K562 (cell line): ENCODE measurements around the gene HK1. TPM values are rescaled to one million over a fixed set of nuclear protein-coding genes. Genes with fewer than 3 reads are reported as not detected.

Experiments
- ATAC-seq: fragments of 200-7000 bp; cut with Tn5 transposase; 3 replicates; pipeline ENCODE4 v1.9.1; 2020; ENCODE audit warnings: moderate library complexity
- BruUV-seq: library from RNA; stranded (reverse); fragments of 400-500 nt; replicated peaks from 2 replicates; lab custom pipeline; 2021; lab: Mats Ljungman, UMichigan
- CTCF ChIA-PET: fragments of 300-600 bp; formaldehyde crosslinking; extraction: SDS; loops from one replicate; lab custom pipeline; 2021; ENCODE audit warnings: low intra/inter-chr PET ratio; lab: Yijun Ruan, JAX
- POLR2A ChIA-PET: fragments of 300-600, 350-650 bp; sonication (Branson Sonifier 250); formaldehyde crosslinking; extraction: SDS; loops from one replicate; lab custom pipeline; 2021; ENCODE audit warnings: antibody characterized with exemption, inconsistent platforms; lab: Yijun Ruan, JAX
- DNase-seq, 4 experiments: peaks; one replicate each; pipeline versions ENCODE4 v3.0.0 to v3.0.0-alpha.2; 2011 to 2018; ENCODE audit warnings: low spot score in 3 of 4, mixed read lengths in 3 of 4; ENCODE audit errors: extremely low read depth in 1 of 4
- FAIRE-seq: peaks from 2 replicates; lab custom pipeline; 2011; peaks lifted over from hg19 to GRCh38; lab: Jason Lieb, UNC
- H2AFZ ChIP-seq: 2 replicates; pipeline ENCODE4 v1.6.0; 2011; ENCODE audit warnings: low read depth, low read length, control low read depth, inconsistent platforms
- H3K27ac ChIP-seq: fragments of 200-600 bp; 3 replicates; pipeline ENCODE4 v1.8.0; 2011; ENCODE audit warnings: low read depth, mild to moderate bottlenecking, control low read depth, inconsistent platforms, low read length, moderate library complexity, mixed read lengths; ENCODE audit errors: extremely low read depth
- H3K27me3 ChIP-seq, 2 experiments: fragments of 300-600 bp in 1 of 2; 2 replicates in 1 of 2; 3 replicates in 1 of 2; pipeline versions ENCODE4 v1.6.0 to v1.8.0; 2011; ENCODE audit warnings: inconsistent platforms in 2 of 2, low read length in 2 of 2, mild to moderate bottlenecking in 1 of 2, mixed read lengths in 1 of 2, moderate library complexity in 1 of 2; ENCODE audit not compliant: control insufficient read depth in 2 of 2, insufficient read depth in 2 of 2
- H3K36me3 ChIP-seq: fragments of 300-600 bp; 3 replicates; pipeline ENCODE4 v1.8.0; 2011; ENCODE audit warnings: mild to moderate bottlenecking, low read length, inconsistent platforms; ENCODE audit not compliant: control insufficient read depth, insufficient read depth
- H3K4me1 ChIP-seq, 2 experiments: fragments of 200-600 bp in 1 of 2; replicated peaks in 1 of 2; 2 replicates in 1 of 2; 3 replicates in 1 of 2; pipeline versions ENCODE4 v1.5.1 to v1.8.0; 2011; ENCODE audit warnings: inconsistent platforms in 2 of 2, low read length in 2 of 2, mild to moderate bottlenecking in 1 of 2, mixed read lengths in 1 of 2, moderate library complexity in 1 of 2; ENCODE audit not compliant: control insufficient read depth in 2 of 2, insufficient read depth in 2 of 2
- H3K4me2 ChIP-seq: 2 replicates; pipeline ENCODE4 v1.6.1; 2011; ENCODE audit warnings: low read length, control low read depth, inconsistent platforms, mixed read lengths; ENCODE audit not compliant: insufficient read depth
- H3K4me3 ChIP-seq: fragments of 200-600 bp; sonication (generic), shearing (Covaris generic); 2 replicates; pipeline ENCODE4 v1.5.1; 2016; ENCODE audit warnings: control low read depth, inconsistent platforms
- H3K79me2 ChIP-seq: fragments of 200-600 bp; 3 replicates; pipeline ENCODE4 v1.8.0; 2011; ENCODE audit warnings: low read length, inconsistent platforms; ENCODE audit not compliant: control insufficient read depth, insufficient read depth
- H3K9ac ChIP-seq, 2 experiments: 2 replicates each; pipeline versions ENCODE4 v1.6.0 to v1.6.1; 2011; ENCODE audit warnings: low read depth in 2 of 2, low read length in 2 of 2, control low read depth in 1 of 2, inconsistent platforms in 1 of 2, mild to moderate bottlenecking in 1 of 2, mixed read lengths in 1 of 2; ENCODE audit not compliant: insufficient read depth in 1 of 2
- H3K9me1 ChIP-seq: one replicate; pipeline ENCODE4 v1.6.0; 2011; ENCODE audit warnings: inconsistent platforms, mild to moderate bottlenecking, low read length, moderate library complexity; ENCODE audit not compliant: control insufficient read depth, insufficient read depth
- H3K9me3 ChIP-seq: replicated peaks from 2 replicates; pipeline ENCODE4 v1.5.1; 2011; ENCODE audit warnings: low read depth, low read length, inconsistent platforms; ENCODE audit not compliant: control insufficient read depth, insufficient read depth
- H4K20me1 ChIP-seq: replicated peaks from 2 replicates; pipeline ENCODE4 v1.6.1; 2011; ENCODE audit warnings: low read length, inconsistent platforms, mixed read lengths; ENCODE audit not compliant: control insufficient read depth, insufficient read depth
- ADNP ChIP-seq: fragments of 200-800 bp; sonication (Bioruptor generic); IDR thresholded peaks from 2 replicates; pipeline ENCODE4 v1.6.1; 2016; ENCODE audit warnings: missing genetic modification characterization, missing compliant biosample characterization
- BCOR ChIP-seq: fragments of 450-650 bp; IDR thresholded peaks from 2 replicates; pipeline ENCODE4 v1.6.1; 2016
- CBX3 ChIP-seq, 2 experiments: IDR thresholded peaks; 1 replicate in 1 of 2; 2 replicates in 1 of 2; pipeline ENCODE4 v1.6.1; 2012; ENCODE audit warnings: inconsistent platforms in 2 of 2, low read length in 2 of 2, borderline replicate concordance in 1 of 2, control low read depth in 1 of 2
- CHD4 ChIP-seq: fragments of 200-600 bp; sonication (generic); IDR thresholded peaks from 3 replicates; pipeline ENCODE4 v1.6.1; 2012; ENCODE audit warnings: low read depth, mild to moderate bottlenecking, mixed read lengths, low read length, inconsistent platforms; ENCODE audit not compliant: insufficient read depth, insufficient replicate concordance, poor library complexity, severe bottlenecking
- HDAC2 ChIP-seq: fragments of 450-650 bp; IDR thresholded peaks from 2 replicates; pipeline ENCODE4 v1.6.1; 2016; ENCODE audit warnings: mild to moderate bottlenecking
- HDAC3 ChIP-seq: fragments of 450-650 bp; IDR thresholded peaks from 2 replicates; pipeline ENCODE4 v1.6.1; 2018; ENCODE audit warnings: borderline replicate concordance, mild to moderate bottlenecking, moderate library complexity; ENCODE audit not compliant: partially characterized antibody
- KDM1A ChIP-seq, 2 experiments: fragments of 450-650 bp; IDR thresholded peaks; 2 replicates each; pipeline ENCODE4 v1.6.1; 2016; ENCODE audit warnings: mild to moderate bottlenecking in 2 of 2
- RBM17 ChIP-seq: fragments of 200-400 bp; formaldehyde crosslinking; IDR thresholded peaks from 2 replicates; pipeline ENCODE4 v1.6.1; 2017; ENCODE audit warnings: low read depth, mild to moderate bottlenecking, low read length, borderline replicate concordance
- RBM25 ChIP-seq: fragments of 200-400 bp; formaldehyde crosslinking; IDR thresholded peaks from 2 replicates; pipeline ENCODE4 v1.6.1; 2018; ENCODE audit warnings: low read length, low read depth, moderate library complexity; ENCODE audit not compliant: severe bottlenecking
- RBM39 ChIP-seq: fragments of 200-400 bp; formaldehyde crosslinking; optimal IDR thresholded peaks from 2 replicates; pipeline ENCODE3; 2018; ENCODE audit warnings: low read depth, low read length
- RCOR1 ChIP-seq, 2 experiments: IDR thresholded peaks; 2 replicates each; pipeline ENCODE4 v1.6.1; 2012; ENCODE audit warnings: low read depth in 2 of 2, low read length in 2 of 2, borderline replicate concordance in 1 of 2, improper control_type of control experiment in 1 of 2
- WGBS: fragments of 100-300 bp; shearing (Covaris generic); methylation state at CpG from one replicate; pipeline ENCODE4 v1.1.6; 2016; ENCODE audit warnings: low coverage, mixed read lengths; ENCODE audit not compliant: insufficient coverage; ENCODE audit errors: missing lambda C conversion rate; 5-methylcytosine and 5-hydroxymethylcytosine counted together
- in situ Hi-C: fragments of 300-500 bp; cut with MboI; formaldehyde crosslinking; loops from 4 replicates; pipeline ENCODE4 v1.15.0; 2018; ENCODE audit warnings: inconsistent platforms, mixed read lengths
- intact Hi-C: fragments of 100-400 bp; cut with micrococcal nuclease; formaldehyde crosslinking; loops from 2 replicates; pipeline ENCODE4 v1.14.2; 2022
- polyA plus RNA-seq, 8 experiments: library from polyadenylated mRNA; depleted of rRNA in 4 of 8; stranded (reverse) in 5 of 8; unstranded in 3 of 8; fragments of >200 nt; fragmentation: Nextera tagmentation in 2 of 8; fragmentation: Illumina TruSeq in 1 of 8; extraction: Ambion mirVana in 2 of 8; extraction: Trizol in 1 of 8; gene quantifications; 2 replicates each; pipeline versions ENCODE4 v1.2.1 to v1.2.3, GENCODE V29; 2011 to 2014; ENCODE audit warnings: inconsistent platforms in 1 of 8, missing spikeins in 1 of 8
- total RNA-seq, 7 experiments: library from RNA; depleted of rRNA in 6 of 7; stranded (reverse); fragments of >200 nt in 6 of 7; fragmentation: Illumina TruSeq in 2 of 7; extraction: Trizol in 2 of 7; gene quantifications; 2 replicates each; pipeline versions ENCODE4 v1.2.1 to v1.2.3, GENCODE V29; 2011 to 2021; ENCODE audit warnings: low replicate concordance in 1 of 7
- TF ChIP-seq, protein P1 (sequence below), 2 experiments: fragments of 450-650 bp; conservative IDR thresholded peaks; 2 replicates each; pipeline ENCODE4 v1.6.1; 2017; ENCODE audit warnings: mild to moderate bottlenecking in 2 of 2, moderate library complexity in 2 of 2

Gene HK1
- total and polyA plus RNA-seq, 9 of the 15 experiments (the other 6 are each of a cell fraction or from before 2014, with no cell fraction given) = 29.2 to 444 (median 193) TPM

DNA sequence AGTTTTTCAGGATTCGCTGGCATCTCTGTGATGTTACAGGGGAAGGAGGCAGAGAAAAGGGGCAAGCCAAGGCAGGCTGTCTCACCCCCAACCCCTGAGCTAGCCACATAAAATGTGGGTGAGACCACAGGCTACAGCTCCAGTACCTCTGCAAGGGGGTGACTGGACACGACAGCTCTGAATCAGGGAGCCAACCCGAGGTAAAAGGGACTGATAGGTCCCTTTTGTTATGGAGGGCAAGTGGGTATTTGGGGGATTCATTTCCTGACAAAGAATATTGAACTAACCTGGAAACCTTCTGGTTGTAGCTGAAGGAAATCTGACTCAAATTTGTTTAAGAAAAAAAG is 71.2 kb downstream of the HK1 start:
- no peak overlapping the region for H3K4me2 ChIP-seq
- H3K4me1 ChIP-seq = peaks cover 5 to 7% of the 10 kb centered on the region in 2 experiments; a peak in 4 of 5 replicates
- FAIRE-seq = no peak
- no TSS peak for BruUV-seq
- no peak for DNase-seq
- no peak for ATAC-seq
- no peak for TF ChIP-seq HDAC3
- H3K27me3 ChIP-seq = no peaks in the 10 kb centered on the region
- in situ Hi-C loops (no loop called here), intact Hi-C loops (no loop called here)
- H3K36me3 ChIP-seq = peaks cover 91% of the 10 kb centered on the region
- peaks cover 88% of the 10 kb centered on the region for H3K79me2 ChIP-seq
- H3K4me3 ChIP-seq = no peak overlapping the region
- ChIA-PET CTCF (no interaction called here), POLR2A (interaction anchor here (0.7 to 1.6 kb wide), 2 partner anchors 10 to 16 kb away, joined by 3 to 4 read pairs; no protein-coding TSS in a partner anchor)
- WGBS = 85% methylated on average over 3 of the region's 3 CpGs
- H3K9me3 ChIP-seq = no peaks in the 10 kb centered on the region
- H3K9me1 ChIP-seq = no peaks in the 10 kb centered on the region
- H3K9ac ChIP-seq = no peak overlapping the region
- peaks cover 10% of the 10 kb centered on the region; the same call in 1 of the 2 replicates for H4K20me1 ChIP-seq
- no peak overlapping the region for H2AFZ ChIP-seq
- H3K27ac ChIP-seq = no peak overlapping the region

DNA sequence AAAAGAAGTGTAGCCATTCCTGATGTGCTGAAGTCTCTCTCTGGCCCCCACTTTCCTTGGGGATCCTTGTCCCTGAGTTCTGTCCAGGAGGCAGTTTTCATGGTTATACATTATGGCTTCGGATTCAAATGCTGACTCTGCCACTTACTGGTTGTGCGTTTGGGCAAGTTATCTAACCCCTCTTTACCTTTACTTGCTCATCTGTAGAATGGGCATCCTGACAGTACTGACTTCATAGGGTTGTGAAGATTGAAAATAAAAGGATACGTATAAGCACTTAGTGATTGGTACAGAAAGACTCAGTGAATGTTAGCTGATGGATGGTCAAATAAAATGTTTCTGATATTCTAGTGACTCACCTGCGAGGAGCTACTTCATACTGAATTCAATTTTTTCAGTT is 73.3 kb downstream of the HK1 start:
- in situ Hi-C loops = no loop called here
- TF ChIP-seq RBM39 = no peak
- TF ChIP-seq BCOR = peak; percentile 93
- peak; percentile 98 for TF ChIP-seq RBM25
- TF ChIP-seq KDM1A (IDR thresholded peaks at IDR 0.05) = peak; percentile 73 to 74; a peak in 3 of 4 replicates
- peak in 1 of 2 experiments; percentile 31; a peak in 1 of 3 replicates for TF ChIP-seq CBX3 (IDR thresholded peaks at IDR 0.05; ENCODE audit: borderline replicate concordance in 1 of 2, low read length in 2 of 2)
- peak; percentile 54 for TF ChIP-seq CHD4
- TF ChIP-seq, protein P1, sequence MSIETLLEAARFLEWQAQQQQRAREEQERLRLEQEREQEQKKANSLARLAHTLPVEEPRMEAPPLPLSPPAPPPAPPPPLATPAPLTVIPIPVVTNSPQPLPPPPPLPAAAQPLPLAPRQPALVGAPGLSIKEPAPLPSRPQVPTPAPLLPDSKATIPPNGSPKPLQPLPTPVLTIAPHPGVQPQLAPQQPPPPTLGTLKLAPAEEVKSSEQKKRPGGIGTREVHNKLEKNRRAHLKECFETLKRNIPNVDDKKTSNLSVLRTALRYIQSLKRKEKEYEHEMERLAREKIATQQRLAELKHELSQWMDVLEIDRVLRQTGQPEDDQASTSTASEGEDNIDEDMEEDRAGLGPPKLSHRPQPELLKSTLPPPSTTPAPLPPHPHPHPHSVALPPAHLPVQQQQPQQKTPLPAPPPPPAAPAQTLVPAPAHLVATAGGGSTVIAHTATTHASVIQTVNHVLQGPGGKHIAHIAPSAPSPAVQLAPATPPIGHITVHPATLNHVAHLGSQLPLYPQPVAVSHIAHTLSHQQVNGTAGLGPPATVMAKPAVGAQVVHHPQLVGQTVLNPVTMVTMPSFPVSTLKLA (conservative IDR thresholded peaks at IDR 0.05) = no peak
- TF ChIP-seq ADNP (tag) = peak; percentile 89
- TF ChIP-seq RCOR1 (IDR thresholded peaks at IDR 0.05; ENCODE audit: borderline replicate concordance in 1 of 2, low read depth in 2 of 2, low read length in 2 of 2) = peak in 1 of 2 experiments; percentile 55; a peak in 1 of 4 replicates
- TF ChIP-seq RBM17 = no peak
- 0 out of 2 replicates have a peak, but pooled peaks have one; percentile 45 for TF ChIP-seq HDAC2
- POLR2A ChIA-PET = interaction anchor here (0.6 to 0.9 kb wide), 4 partner anchors 12 to 39 kb away, joined by 3 read pairs; no protein-coding TSS in a partner anchor
- WGBS = 91% methylated on average over 4 of the region's 4 CpGs
- intact Hi-C loops = no loop called here
- no peaks in the 10 kb centered on the region for H3K9me3 ChIP-seq
- CTCF ChIA-PET = no interaction called here
- no peaks in the 10 kb centered on the region; the same call in 1 of the 2 replicates for H4K20me1 ChIP-seq
- BruUV-seq = no TSS peak
- FAIRE-seq = no peak
- DNase-seq = no peak
- no peak overlapping the region for H3K27ac ChIP-seq
- no peak overlapping the region for H3K9ac ChIP-seq
- no peak for ATAC-seq
- no peaks in the 10 kb centered on the region for H3K27me3 ChIP-seq
- H3K79me2 ChIP-seq = peaks cover 85% of the 10 kb centered on the region
- H3K36me3 ChIP-seq = peaks cover 87% of the 10 kb centered on the region
- H3K4me1 ChIP-seq = no peaks in the 10 kb centered on the region
- no peak overlapping the region for H3K4me3 ChIP-seq
- no peak overlapping the region for H2AFZ ChIP-seq
- no peak overlapping the region for H3K4me2 ChIP-seq
- H3K9me1 ChIP-seq = no peaks in the 10 kb centered on the region
